GM21515 (cell line): Measurements from ENCODE around the gene STK25.
A peak's percentile ranks its signal among the peaks of the same experiment; 100 is the strongest.

Experiments
- ATAC-seq: cut with Tn5 transposase; IDR thresholded peaks from one replicate; pipeline ENCODE4 v1.9.1; 2021; ENCODE audit not compliant: unreplicated experiment

STK25 gene

GRCh38 chr2:241508240-241509154 is at the start of gene STK25:
Gene STK25, minus strand, starts transcription at chr2:241508584. Its CDS starts 549 bp downstream, at chr2:241508035.
- ATAC-seq: peak; percentile 89

- no peak for ATAC-seq
These were observed 48.4 kb upstream of the STK25 start for GRCh38 chr2:241556746-241557145.

GRCh38 chr2:241555711-241556110 is 47.3 kb upstream of the STK25 start:
- ATAC-seq: no peak

GRCh38 chr2:241554610-241555322 is 46.4 kb upstream of the STK25 start:
- ATAC-seq: no peak

GRCh38 chr2:241553981-241554380 is 45.6 kb upstream of the STK25 start:
- ATAC-seq: no peak

- no peak for ATAC-seq
These were observed 45.1 kb upstream of the STK25 start for GRCh38 chr2:241553512-241553830.

GRCh38 chr2:241551998-241552737 is 43.8 kb upstream of the STK25 start:
- ATAC-seq: no peak

- no peak for ATAC-seq
These were observed 43.2 kb upstream of the STK25 start for GRCh38 chr2:241551599-241551997.

- no peak for ATAC-seq
These were observed 42.5 kb upstream of the STK25 start for GRCh38 chr2:241550616-241551580.

GRCh38 chr2:241548451-241548835 is 40.1 kb upstream of the STK25 start:
- no peak for ATAC-seq

GRCh38 chr2:241547781-241548450 is 39.5 kb upstream of the STK25 start:
- ATAC-seq: no peak

- no peak for ATAC-seq
These were observed 38.6 kb upstream of the STK25 start for GRCh38 chr2:241546771-241547498.

GRCh38 chr2:241545523-241546473 is 37.4 kb upstream of the STK25 start:
- ATAC-seq: no peak

- ATAC-seq: no peak
These were observed 36.7 kb upstream of the STK25 start for GRCh38 chr2:241545106-241545505.

- ATAC-seq: no peak
These were observed 33.9 kb upstream of the STK25 start for GRCh38 chr2:241542278-241542605.

GRCh38 chr2:241541564-241542277 is 33.3 kb upstream of the STK25 start:
- no peak for ATAC-seq

GRCh38 chr2:241540771-241541561 is 32.6 kb upstream of the STK25 start:
- ATAC-seq: no peak
